Hepatocyte (in vitro differentiated cells): Measurements from ENCODE around the gene KDM6A. TPM values are rescaled to one million over a fixed set of nuclear protein-coding genes. Genes with fewer than 3 reads are reported as not detected.

Experiments used
- DNase-seq: peaks from one replicate; pipeline ENCODE4 v3.0.0-alpha.2; 2016; ENCODE audit warnings: low spot score
- H2AFZ ChIP-seq: fragments of 200-600 bp; sonication (generic); 2 replicates; pipeline ENCODE4 v1.6.0; 2016; ENCODE audit warnings: antibody characterized with exemption, mild to moderate bottlenecking
- H3K27ac ChIP-seq: fragments of 200-600 bp; sonication (generic); 2 replicates; pipeline ENCODE4 v1.5.1; 2016; ENCODE audit warnings: mild to moderate bottlenecking
- H3K27me3 ChIP-seq: fragments of 200-600 bp; sonication (generic); 2 replicates; pipeline ENCODE4 v1.6.1; 2016
- H3K36me3 ChIP-seq: fragments of 200-600 bp; sonication (generic); replicated peaks from 2 replicates; pipeline ENCODE4 v1.5.1; 2016; ENCODE audit warnings: low read depth; ENCODE audit not compliant: insufficient read depth
- H3K4me1 ChIP-seq: fragments of 200-600 bp; sonication (generic); 2 replicates; pipeline ENCODE4 v1.5.1; 2016; ENCODE audit warnings: mild to moderate bottlenecking, moderate library complexity; ENCODE audit not compliant: insufficient read depth
- H3K4me2 ChIP-seq: fragments of 200-600 bp; sonication (generic); 2 replicates; pipeline ENCODE4 v1.6.0; 2016
- H3K4me3 ChIP-seq: fragments of 200-600 bp; sonication (generic); 2 replicates; pipeline ENCODE4 v1.5.1; 2016; ENCODE audit warnings: mild to moderate bottlenecking
- H3K79me2 ChIP-seq: fragments of 200-600 bp; sonication (generic); 2 replicates; pipeline ENCODE4 v1.6.0; 2017; ENCODE audit warnings: mild to moderate bottlenecking
- H3K9me2 ChIP-seq: fragments of 200-600 bp; sonication (generic); replicated peaks from 2 replicates; pipeline ENCODE4 v1.6.0; 2017; ENCODE audit warnings: mild to moderate bottlenecking; ENCODE audit not compliant: insufficient read depth
- H3K9me3 ChIP-seq: fragments of 200-600 bp; sonication (generic); 2 replicates; pipeline ENCODE4 v1.5.1; 2016; ENCODE audit warnings: low read depth, mild to moderate bottlenecking
- H4K20me1 ChIP-seq: fragments of 200-600 bp; sonication (generic); 2 replicates; pipeline ENCODE4 v1.6.0; 2016; ENCODE audit warnings: mild to moderate bottlenecking; ENCODE audit not compliant: insufficient read depth, poor library complexity, severe bottlenecking
- EZH2 ChIP-seq: fragments of 200-600 bp; sonication (generic); IDR thresholded peaks from 2 replicates; pipeline ENCODE4 v1.6.1; 2016; ENCODE audit warnings: antibody characterized with exemption, mild to moderate bottlenecking, borderline replicate concordance
- EZH2phosphoT487 ChIP-seq: fragments of 200-600 bp; sonication (generic); IDR thresholded peaks from one replicate; pipeline ENCODE4 v1.6.1; 2018; ENCODE audit warnings: antibody characterized with exemption, mild to moderate bottlenecking, low read depth, moderate library complexity; ENCODE audit not compliant: unreplicated experiment, severe bottlenecking
- WGBS: methylation state at CpG from one replicate; pipeline ENCODE4 v1.1.6; 2016; ENCODE audit warnings: low lambda C conversion rate; ENCODE audit errors: missing lambda C conversion rate; 5-methylcytosine and 5-hydroxymethylcytosine counted together
- polyA plus RNA-seq: library from polyadenylated mRNA; unstranded; fragments of >200 nt; fragmentation: Nextera tagmentation; extraction: Ambion mirVana; gene quantifications from 2 replicates; pipeline ENCODE4 v1.2.1, GENCODE V29; 2016
- total RNA-seq: library from RNA; depleted of rRNA; stranded (reverse); fragments of >200 nt; gene quantifications from 2 replicates; pipeline ENCODE4 v1.2.3, GENCODE V29; 2014
- TF ChIP-seq, protein P1 (sequence below): fragments of 200-600 bp; sonication (generic); IDR thresholded peaks from 2 replicates; pipeline ENCODE4 v1.5.1; 2016; ENCODE audit warnings: antibody characterized with exemption, mild to moderate bottlenecking; ENCODE audit not compliant: poor library complexity

Gene KDM6A
- total and polyA plus RNA-seq, 2 experiments from 2014 or later: 13.7 to 46.2 TPM

- Histone ChIP-seq H4K20me1 (peaks cover 19% of the 10 kb centered on the region), H3K36me3 (no peaks in the 10 kb centered on the region), H3K4me1 (no peaks in the 10 kb centered on the region), H3K9me2 (no peaks in the 10 kb centered on the region), H3K9me3 (no peaks in the 10 kb centered on the region), H3K27ac (no peak overlapping the region), H3K4me3 (no peak overlapping the region), H3K4me2 (no peak overlapping the region), H3K27me3 (no peaks in the 10 kb centered on the region), H2AFZ (no peak overlapping the region), H3K79me2 (peaks cover 81% of the 10 kb centered on the region)
- no peak for DNase-seq
- 82% methylated on average over 16 of the region's 16 CpGs for WGBS
- TF ChIP-seq, protein P1, sequence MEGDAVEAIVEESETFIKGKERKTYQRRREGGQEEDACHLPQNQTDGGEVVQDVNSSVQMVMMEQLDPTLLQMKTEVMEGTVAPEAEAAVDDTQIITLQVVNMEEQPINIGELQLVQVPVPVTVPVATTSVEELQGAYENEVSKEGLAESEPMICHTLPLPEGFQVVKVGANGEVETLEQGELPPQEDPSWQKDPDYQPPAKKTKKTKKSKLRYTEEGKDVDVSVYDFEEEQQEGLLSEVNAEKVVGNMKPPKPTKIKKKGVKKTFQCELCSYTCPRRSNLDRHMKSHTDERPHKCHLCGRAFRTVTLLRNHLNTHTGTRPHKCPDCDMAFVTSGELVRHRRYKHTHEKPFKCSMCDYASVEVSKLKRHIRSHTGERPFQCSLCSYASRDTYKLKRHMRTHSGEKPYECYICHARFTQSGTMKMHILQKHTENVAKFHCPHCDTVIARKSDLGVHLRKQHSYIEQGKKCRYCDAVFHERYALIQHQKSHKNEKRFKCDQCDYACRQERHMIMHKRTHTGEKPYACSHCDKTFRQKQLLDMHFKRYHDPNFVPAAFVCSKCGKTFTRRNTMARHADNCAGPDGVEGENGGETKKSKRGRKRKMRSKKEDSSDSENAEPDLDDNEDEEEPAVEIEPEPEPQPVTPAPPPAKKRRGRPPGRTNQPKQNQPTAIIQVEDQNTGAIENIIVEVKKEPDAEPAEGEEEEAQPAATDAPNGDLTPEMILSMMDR: no peak
- TF ChIP-seq EZH2 (no peak), EZH2phosphoT487 (no peak)
These were observed 117.2 kb downstream of the KDM6A start for GRCh38 chrX:44989995-44990770.

- 89% methylated on average over 2 of the region's 2 CpGs for WGBS
- no peaks in the 10 kb centered on the region for H3K9me2 ChIP-seq
- H3K4me3 ChIP-seq: no peak overlapping the region
- no peak overlapping the region for H2AFZ ChIP-seq
- no peak overlapping the region for H3K27ac ChIP-seq
- no peak overlapping the region for H3K4me2 ChIP-seq
- H3K79me2 ChIP-seq: peaks cover 94% of the 10 kb centered on the region
- H3K36me3 ChIP-seq: no peaks in the 10 kb centered on the region
- no peak for DNase-seq
- peaks cover 19% of the 10 kb centered on the region for H4K20me1 ChIP-seq
- no peaks in the 10 kb centered on the region for H3K27me3 ChIP-seq
- H3K9me3 ChIP-seq: no peaks in the 10 kb centered on the region
- TF ChIP-seq EZH2: no peak
- TF ChIP-seq, protein P1: no peak
- no peak for TF ChIP-seq EZH2phosphoT487
- no peaks in the 10 kb centered on the region for H3K4me1 ChIP-seq
These were observed 119.8 kb downstream of the KDM6A start for GRCh38 chrX:44992775-44993174.

DNA sequence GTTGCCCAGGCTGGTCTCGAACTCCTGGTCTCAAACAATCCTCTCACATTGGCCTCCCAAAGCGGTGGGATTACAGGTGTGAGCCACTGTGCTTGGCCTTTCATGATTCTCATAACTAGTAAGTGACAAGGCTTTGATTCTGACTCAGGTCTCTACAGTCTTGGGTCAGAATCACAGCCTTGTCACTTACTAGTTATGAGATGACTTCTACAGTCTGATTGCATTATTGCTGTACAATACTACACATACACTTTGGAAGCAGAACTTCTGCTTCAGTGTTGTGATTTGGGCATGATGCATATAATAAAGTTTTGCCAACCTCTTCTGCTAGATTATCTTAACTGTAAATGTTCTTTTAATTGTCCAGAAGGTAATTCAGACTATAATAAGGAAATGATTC lies 123.3 kb downstream of the KDM6A start:
- H3K27me3 ChIP-seq: no peaks in the 10 kb centered on the region
- H3K4me3 ChIP-seq: no peak overlapping the region
- TF ChIP-seq EZH2 (no peak), EZH2phosphoT487 (no peak)
- TF ChIP-seq, protein P1: no peak
- H2AFZ ChIP-seq: no peak overlapping the region
- H3K4me2 ChIP-seq: no peak overlapping the region
- DNase-seq: no peak
- no peaks in the 10 kb centered on the region for H3K4me1 ChIP-seq
- no peaks in the 10 kb centered on the region for H3K9me3 ChIP-seq
- H3K9me2 ChIP-seq: no peaks in the 10 kb centered on the region
- WGBS: 43% methylated on average over 2 of the region's 2 CpGs
- no peaks in the 10 kb centered on the region for H3K36me3 ChIP-seq
- H4K20me1 ChIP-seq: peaks cover 13% of the 10 kb centered on the region
- H3K79me2 ChIP-seq: peaks cover 91% of the 10 kb centered on the region
- no peak overlapping the region for H3K27ac ChIP-seq
